Panc1 (cell line): ENCODE results near the gene RUNX1.

Source experiments
- CTCF ChIP-seq: fragments of 450-650 bp; IDR thresholded peaks from 2 replicates; pipeline ENCODE4 v1.5.1; 2017; ENCODE audit warnings: mild to moderate bottlenecking
- POLR2AphosphoS5 ChIP-seq: IDR thresholded peaks from 2 replicates; pipeline ENCODE4 v1.6.1; 2012; ENCODE audit warnings: mild to moderate bottlenecking, low read depth, low read length, moderate library complexity
- REST ChIP-seq, 2 experiments: IDR thresholded peaks; 2 replicates each; pipeline ENCODE4 v1.6.1; 2011 to 2012; ENCODE audit warnings: low read depth in 2 of 2, control low read depth in 1 of 2, low read length in 1 of 2, mild to moderate bottlenecking in 1 of 2, moderate library complexity in 1 of 2; ENCODE audit not compliant: insufficient read depth in 1 of 2
- SIN3A ChIP-seq: IDR thresholded peaks from 2 replicates; pipeline ENCODE4 v1.6.1; 2012; ENCODE audit warnings: low read depth, mild to moderate bottlenecking, low read length, moderate library complexity, borderline replicate concordance; ENCODE audit not compliant: insufficient read depth

GRCh38 chr21:35044770-35045541, 4.1 kb downstream of the RUNX1 start:
- no peak for TF ChIP-seq CTCF
- TF ChIP-seq REST (IDR thresholded peaks at IDR 0.05; ENCODE audit: insufficient read depth in 1 of 2, low read depth in 2 of 2, low read length in 1 of 2) = no peak
- TF ChIP-seq POLR2AphosphoS5 = no peak
- no peak for TF ChIP-seq SIN3A
